Breast epithelium (tissue), 3 donors: Measurements from ENCODE around the gene PFN4.

ENCODE experiments used
- CTCF ChIP-seq, 3 donors: fragments of 450-650 bp; IDR thresholded peaks; one replicate each; pipeline ENCODE4 v1.5.1; 2016 to 2017; ENCODE audit warnings: antibody characterized with exemption in 3 of 3, mild to moderate bottlenecking in 3 of 3, moderate library complexity in 3 of 3
- POLR2A ChIP-seq: fragments of 450-650 bp; IDR thresholded peaks from one replicate; pipeline ENCODE4 v1.6.1; 2016; ENCODE audit warnings: antibody characterized with exemption, mild to moderate bottlenecking, moderate library complexity
- POLR2AphosphoS5 ChIP-seq, 3 donors: sonication (generic); formaldehyde crosslinking; IDR thresholded peaks; one replicate each; pipeline ENCODE4 v1.6.1; 2017; ENCODE audit warnings: antibody characterized with exemption in 3 of 3

GRCh38 chr2:24162494-24162893 lies 39.4 kb upstream of the PFN4 start:
- TF ChIP-seq POLR2A, result no peak
- TF ChIP-seq CTCF (IDR thresholded peaks at IDR 0.05), result no peak
- TF ChIP-seq POLR2AphosphoS5 (IDR thresholded peaks at IDR 0.05), result no peak
